HG03060 (cell line): ENCODE measurements around the gene FOXJ3.
"Not testable (repeated sequence)": the region's sequence is repeated elsewhere in the genome, so short reads cannot be mapped to it uniquely, and the experiment has no call there.

ENCODE experiments used
- ATAC-seq: cut with Tn5 transposase; IDR thresholded peaks from one replicate; pipeline ENCODE4 v1.9.1; 2021; ENCODE audit warnings: low read depth, moderate number of reproducible peaks; ENCODE audit not compliant: unreplicated experiment

The FOXJ3 gene

GRCh38 chr1:42259739-42260064 is 75.3 kb downstream of the FOXJ3 start:
- ATAC-seq, result no peak

GRCh38 chr1:42259059-42259738 is 75.8 kb downstream of the FOXJ3 start:
- ATAC-seq, result no peak

DNA sequence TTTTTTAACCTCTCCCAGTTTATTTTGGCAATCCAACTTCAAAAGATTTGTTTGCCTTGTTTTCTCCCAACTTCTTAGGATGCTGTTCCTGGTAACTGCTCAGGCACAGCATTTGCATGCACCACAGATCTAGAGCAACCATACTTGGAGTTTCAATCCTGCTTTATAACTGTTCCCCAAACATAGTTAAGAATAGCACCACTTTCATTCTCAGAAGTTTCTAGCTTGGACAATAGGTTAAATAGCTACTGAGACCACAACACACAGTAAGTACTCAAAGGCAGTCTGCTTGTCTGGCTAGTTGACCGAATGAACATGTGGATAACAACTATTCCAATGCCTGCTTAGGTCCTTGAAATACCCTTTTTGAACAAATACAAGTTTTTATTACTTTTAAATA is 76.8 kb downstream of the FOXJ3 start:
- no peak for ATAC-seq

DNA sequence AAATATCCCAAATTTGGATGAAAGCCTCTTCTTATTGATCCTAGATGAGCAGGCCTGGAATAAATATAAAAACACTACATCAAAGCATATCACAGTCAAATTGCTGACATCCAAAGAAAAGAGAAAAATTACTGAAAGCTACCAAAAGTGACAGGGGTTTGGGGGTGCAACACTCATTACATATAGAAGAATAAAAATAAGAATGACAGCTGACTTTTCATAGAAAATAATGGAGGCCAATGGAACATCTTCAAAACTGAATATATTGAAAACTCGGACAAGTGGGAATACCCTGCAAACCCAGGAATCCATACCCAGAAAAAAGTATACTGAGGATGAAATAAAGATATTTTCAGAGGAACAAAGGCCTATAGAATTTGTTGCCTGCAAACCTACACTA is 84.0 kb downstream of the FOXJ3 start:
- ATAC-seq, result no peak

DNA sequence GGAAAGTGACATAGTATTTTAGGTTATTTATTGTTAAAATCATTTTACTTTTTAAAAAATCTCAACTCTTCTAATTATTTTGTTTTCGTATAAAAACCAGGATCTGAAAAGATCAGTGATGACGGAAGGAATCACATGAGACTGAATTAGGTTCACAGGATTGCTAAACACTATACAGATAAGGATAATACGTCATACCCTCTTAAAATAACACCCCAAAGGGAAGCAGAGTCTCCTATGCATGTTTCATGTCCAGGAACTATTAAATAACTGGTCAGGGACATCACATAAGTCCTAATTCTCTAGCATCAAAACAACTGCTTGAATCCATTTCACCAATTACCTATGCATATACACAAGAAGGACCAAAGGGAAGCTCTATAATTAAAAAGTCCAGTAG is 84.9 kb downstream of the FOXJ3 start:
- ATAC-seq, result no peak

DNA sequence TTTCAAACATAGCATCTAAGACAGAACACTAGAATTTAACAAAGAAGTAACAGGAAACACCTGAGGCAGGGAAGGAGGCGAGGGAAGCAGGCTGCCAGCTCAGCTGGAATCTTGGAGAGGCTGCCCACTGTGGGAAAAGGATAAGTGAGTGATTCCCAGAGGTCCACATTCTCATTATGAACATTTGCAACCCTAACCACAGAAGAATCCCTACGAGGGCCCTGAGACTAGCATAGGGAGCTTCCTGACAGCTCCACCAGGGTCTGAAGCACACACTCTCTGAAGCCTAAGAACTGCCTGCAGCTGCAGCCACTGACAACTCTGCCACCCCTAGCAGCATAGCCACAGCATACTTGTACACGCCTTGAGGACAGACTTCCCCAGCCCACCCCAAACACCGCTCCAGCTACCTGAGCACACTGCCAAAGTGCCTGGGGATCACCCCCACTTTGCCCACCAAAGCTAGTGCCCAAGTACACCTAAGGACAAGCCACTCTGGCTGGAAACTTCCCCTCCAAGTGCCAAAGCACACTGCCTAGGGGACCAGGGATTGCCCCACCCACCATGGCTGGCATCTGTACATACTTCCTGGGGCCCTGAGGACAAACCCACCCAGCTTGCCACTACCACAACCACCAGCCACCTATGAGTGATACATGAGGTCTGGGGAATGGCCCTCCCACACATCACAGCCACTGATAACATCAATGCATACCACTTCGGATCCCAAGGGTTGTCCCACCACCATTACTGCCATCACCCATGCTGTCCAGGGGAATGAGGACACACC is 93.9 kb downstream of the FOXJ3 start:
- no peak for ATAC-seq

- ATAC-seq, result no peak
Measured at GRCh38 chr1:42239555-42239954, 95.5 kb downstream of the FOXJ3 start.

GRCh38 chr1:42239041-42239440 is 96.0 kb downstream of the FOXJ3 start:
- ATAC-seq, result no peak

GRCh38 chr1:42231253-42231652 is 103.8 kb downstream of the FOXJ3 start:
- no peak for ATAC-seq

GRCh38 chr1:42228938-42229337 is 106.1 kb downstream of the FOXJ3 start:
- no peak for ATAC-seq

GRCh38 chr1:42223036-42223435 is 112.0 kb downstream of the FOXJ3 start:
- no peak for ATAC-seq

DNA sequence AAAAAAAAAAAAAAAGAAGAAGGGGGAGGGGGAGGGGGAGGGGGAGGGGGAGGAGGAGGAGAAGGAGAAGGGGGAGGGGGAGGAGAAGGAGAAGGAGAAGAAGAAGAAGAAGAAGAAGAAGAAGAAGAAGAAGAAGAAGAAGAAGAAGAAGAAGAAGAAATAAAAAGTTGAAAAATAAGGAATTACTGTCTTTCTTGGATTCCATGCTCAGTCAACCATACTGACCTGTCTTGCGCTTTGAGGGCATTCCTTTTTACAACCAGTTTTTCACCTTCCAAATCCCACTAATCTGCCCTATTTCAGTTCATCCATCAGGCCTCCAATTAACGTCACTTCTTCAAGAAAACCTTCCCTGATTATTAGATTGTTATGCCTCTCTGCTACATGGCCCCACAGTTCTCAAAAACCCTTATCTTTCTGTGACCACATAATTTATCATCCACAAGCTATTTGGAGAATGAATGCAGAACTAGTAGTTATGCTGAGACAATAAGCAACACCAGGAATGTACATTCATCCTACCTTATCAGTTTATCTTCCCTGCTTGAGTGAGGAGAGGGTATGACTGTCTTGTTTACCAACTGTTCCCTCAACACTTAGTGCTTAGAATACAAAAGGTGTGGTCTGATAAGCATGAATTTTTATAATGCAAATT is 113.0 kb downstream of the FOXJ3 start:
- ATAC-seq, result no peak

DNA sequence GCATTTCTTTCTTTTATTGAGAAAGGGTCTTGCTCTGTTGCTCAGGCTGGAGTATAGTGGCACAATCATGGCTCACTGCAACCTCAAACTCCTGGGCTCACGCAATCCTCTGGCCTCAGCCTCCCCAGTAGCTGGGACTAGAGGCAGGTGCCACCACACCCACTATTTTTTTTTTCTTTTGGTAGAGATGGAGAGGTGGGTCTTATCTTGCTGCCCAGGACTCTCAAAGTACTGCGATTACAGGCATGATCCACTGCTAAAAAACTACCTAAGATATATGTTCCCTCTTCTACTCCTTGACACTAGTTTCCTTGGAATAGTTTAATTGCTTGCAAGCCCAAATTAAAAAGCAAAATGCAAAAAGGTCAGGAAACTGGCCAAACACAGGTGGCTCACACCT is 113.6 kb downstream of the FOXJ3 start:
- no peak for ATAC-seq

DNA sequence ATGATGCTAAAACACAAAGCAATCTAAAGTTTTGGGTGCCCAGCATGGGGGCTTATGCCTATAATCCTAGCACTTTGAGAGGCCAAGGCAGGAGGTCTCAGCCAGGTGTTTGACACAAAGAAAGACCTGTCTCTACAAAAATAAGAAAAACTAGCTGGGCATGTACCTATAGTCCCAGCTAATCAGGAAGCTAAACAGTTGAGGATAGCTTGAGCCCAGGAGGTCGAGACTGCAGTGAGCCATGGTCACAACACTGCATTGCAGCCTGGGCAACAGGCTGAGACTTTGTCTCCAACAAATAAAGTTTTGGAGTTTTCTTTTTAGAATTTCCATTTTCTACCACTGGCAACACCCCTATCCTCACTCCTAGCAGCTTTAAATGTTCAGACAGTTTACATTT is 115.4 kb downstream of the FOXJ3 start:
- ATAC-seq, result no peak

- ATAC-seq, result no peak
Measured at GRCh38 chr1:42214447-42214871, 120.6 kb downstream of the FOXJ3 start.

DNA sequence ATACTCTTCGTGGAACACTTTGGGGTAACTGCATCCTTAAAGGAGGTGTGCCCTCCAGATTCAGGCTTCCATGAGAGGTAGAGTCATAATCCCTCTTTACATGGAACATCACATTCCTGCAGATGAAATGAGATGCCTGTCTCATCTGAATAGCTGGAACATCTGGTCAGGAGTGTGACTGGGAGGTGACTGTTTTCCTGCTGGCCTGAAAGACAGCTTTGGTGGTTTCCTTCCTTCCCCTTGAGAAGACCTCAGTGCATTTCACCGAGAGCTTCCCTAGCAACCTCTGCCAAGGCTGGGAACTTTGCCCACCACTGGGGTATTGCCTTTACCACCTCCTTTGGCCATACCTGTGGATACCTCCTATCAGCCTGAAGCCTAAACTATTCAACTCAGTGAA is 123.8 kb downstream of the FOXJ3 start:
- ATAC-seq, result no peak

DNA sequence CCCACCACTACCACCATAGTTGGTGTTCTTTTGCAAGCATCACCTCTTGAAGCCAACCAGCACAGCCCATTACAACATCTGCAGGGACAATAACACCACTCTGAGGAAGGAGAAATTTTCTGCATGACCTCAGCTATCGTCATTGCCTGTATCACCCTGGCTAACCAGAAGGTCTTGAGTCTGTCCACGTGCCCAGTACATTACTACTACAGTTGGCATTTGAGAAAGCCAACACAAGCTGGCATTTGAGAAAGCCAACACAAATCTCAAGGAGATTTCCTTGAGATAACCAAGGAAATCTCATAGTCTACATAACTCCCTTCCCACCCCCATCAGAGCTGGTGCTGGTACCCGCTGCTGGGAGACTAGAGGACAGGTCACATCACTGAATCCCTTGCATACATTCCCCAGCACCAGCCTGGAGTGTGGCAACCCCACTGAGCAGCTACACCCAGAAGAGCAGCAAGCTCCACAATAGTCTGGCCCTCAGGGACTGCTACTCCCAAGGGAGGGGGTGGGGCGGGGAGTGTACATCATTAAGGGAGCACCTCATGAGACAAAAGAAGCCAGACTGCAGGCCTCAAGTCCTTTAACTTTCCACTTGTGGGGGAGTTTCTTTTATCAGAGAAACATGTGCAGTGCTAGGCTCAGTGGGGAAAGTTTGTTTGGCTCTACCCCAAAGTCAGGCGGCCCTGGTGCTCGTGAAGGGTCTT is 124.5 kb downstream of the FOXJ3 start:
- ATAC-seq, result no peak

DNA sequence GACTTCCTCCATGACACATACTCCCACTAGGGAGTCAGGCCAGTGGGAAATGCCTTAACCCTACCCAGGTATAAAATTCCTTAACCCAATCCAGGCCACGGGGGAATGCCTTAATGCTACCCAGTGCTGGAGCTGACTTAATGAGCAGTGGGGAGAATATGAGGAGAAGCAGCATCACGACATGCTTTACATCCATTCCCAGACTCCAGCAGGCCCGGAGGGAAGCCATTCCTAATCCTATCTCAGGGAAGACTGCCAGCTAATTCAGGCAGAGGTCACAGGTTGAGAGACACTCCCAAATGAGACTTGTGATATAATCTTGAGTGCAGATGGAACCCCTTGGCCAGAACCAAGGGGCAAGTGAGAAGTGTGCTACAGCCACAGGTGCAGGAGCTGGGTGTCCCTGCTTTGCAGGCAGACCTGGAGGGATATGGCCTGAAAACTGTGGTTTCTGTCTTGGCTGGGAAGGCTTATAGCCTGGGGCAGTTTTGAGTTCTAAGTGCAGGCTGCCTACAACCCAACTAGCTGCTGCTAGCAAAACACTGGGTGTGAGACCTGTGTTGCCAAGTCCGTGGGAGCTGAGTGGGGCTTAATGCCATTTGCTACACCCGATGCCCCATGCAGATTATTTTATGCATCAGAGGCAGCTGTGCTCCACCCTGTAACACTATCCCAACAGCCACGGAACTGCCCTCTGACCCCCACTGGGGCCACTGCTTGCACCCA is 125.3 kb downstream of the FOXJ3 start:
- no peak for ATAC-seq

DNA sequence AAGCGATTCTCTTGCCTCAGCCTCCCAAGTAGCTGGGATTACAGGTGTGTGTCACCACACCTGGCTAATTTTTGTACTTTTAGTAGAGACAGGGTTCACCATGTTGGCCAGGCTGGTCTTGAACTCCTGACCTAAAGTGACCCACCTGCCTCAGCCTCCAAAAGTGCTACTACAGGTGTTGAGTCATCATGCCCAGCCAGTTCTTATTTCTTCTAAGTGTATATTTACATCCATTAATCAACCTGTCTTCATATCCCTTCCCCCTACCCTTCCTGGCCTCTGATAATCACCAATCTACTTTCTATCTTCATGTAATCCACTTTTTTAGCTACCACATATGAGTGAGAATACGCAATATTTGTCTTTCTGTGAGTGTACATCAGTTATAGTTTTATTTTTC is 128.1 kb downstream of the FOXJ3 start:
- not testable (repeated sequence) for ATAC-seq

- no peak for ATAC-seq
Measured at GRCh38 chr1:42206164-42206563, 128.9 kb downstream of the FOXJ3 start.

GRCh38 chr1:42201986-42202385 is 133.0 kb downstream of the FOXJ3 start:
- no peak for ATAC-seq
